HCT116 (cell line): Measurements from ENCODE around the gene CBFA2T3. TPM values are rescaled to one million over a fixed set of nuclear protein-coding genes. Genes with fewer than 3 reads are reported as not detected.

Experiments
- ATAC-seq: fragments of 200-7000 bp; cut with Tn5 transposase; 2 replicates; pipeline ENCODE4 v1.9.1; 2020; ENCODE audit warnings: mild to moderate bottlenecking, moderate library complexity
- BruUV-seq: library from RNA; stranded (reverse); fragments of 400-500 nt; replicated peaks from 2 replicates; lab custom pipeline; 2021; lab: Mats Ljungman, UMichigan
- CTCF ChIA-PET: fragments of 300-600 bp; sonication (Branson Sonifier 250); formaldehyde crosslinking; loops from one replicate; lab custom pipeline; 2021; ENCODE audit warnings: antibody characterized with exemption; lab: Charles Lee
- POLR2A ChIA-PET: fragments of 300-600, 350-600 bp; sonication (Branson Sonifier 250); formaldehyde crosslinking; loops from one replicate; lab custom pipeline; 2021; ENCODE audit warnings: antibody characterized with exemption; lab: Charles Lee
- RAD21 ChIA-PET, 2 experiments: fragments of 300-600 bp; sonication (Branson Sonifier 250); formaldehyde crosslinking; loops; one replicate each; lab custom pipeline; 2023; ENCODE audit warnings: low total read pairs in 2 of 2; ENCODE audit not compliant: uncharacterized antibody in 2 of 2, unreplicated experiment in 2 of 2, low non-redundant PET in 1 of 2; lab: Charles Lee
- DNase-seq: peaks from one replicate; pipeline ENCODE4 v3.0.0-alpha.2; 2010; ENCODE audit warnings: low read depth, low spot score
- H2AFZ ChIP-seq: fragments of 200-600 bp; shearing (Covaris generic), sonication (generic); 2 replicates; pipeline ENCODE4 v1.6.1; 2017; ENCODE audit warnings: low read depth, mixed run types, mixed read lengths, antibody characterized with exemption, low read length; ENCODE audit not compliant: poor library complexity, severe bottlenecking
- H3K27ac ChIP-seq: 2 replicates; pipeline ENCODE4 v1.5.1; 2012; ENCODE audit warnings: low read depth, low read length
- H3K27me3 ChIP-seq: fragments of 200-600 bp; sonication (generic); 2 replicates; pipeline ENCODE4 v1.6.1; 2016; ENCODE audit warnings: mixed run types, low read length, mixed read lengths; ENCODE audit not compliant: insufficient read depth
- H3K36me3 ChIP-seq, 2 experiments: fragments of 200-500 bp in 1 of 2; fragments of 200-600 bp in 1 of 2; sonication (Bioruptor generic) in 1 of 2; sonication (generic) in 1 of 2; 2 replicates each; pipeline versions ENCODE4 v1.5.1 to v1.6.1; 2014 to 2016; ENCODE audit warnings: low read length in 2 of 2, inconsistent platforms in 1 of 2, mixed read lengths in 1 of 2, mixed run types in 1 of 2; ENCODE audit not compliant: insufficient read depth in 2 of 2, control insufficient read depth in 1 of 2
- H3K4me1 ChIP-seq, 2 experiments: fragments of 200-600 bp in 1 of 2; sonication (generic) in 1 of 2; 2 replicates each; pipeline versions ENCODE4 v1.5.1 to v1.6.1; 2012 to 2017; ENCODE audit warnings: low read length in 2 of 2, inconsistent platforms in 1 of 2, mild to moderate bottlenecking in 1 of 2, mixed read lengths in 1 of 2, mixed run types in 1 of 2, moderate library complexity in 1 of 2; ENCODE audit not compliant: insufficient read depth in 2 of 2, control insufficient read depth in 1 of 2
- H3K4me2 ChIP-seq: fragments of 200-600 bp; sonication (generic); 2 replicates; pipeline ENCODE4 v1.6.1; 2017; ENCODE audit warnings: mixed run types, low read length, mixed read lengths
- H3K4me3 ChIP-seq, 2 experiments: fragments of 200-600 bp in 1 of 2; sonication (generic) in 1 of 2; replicated peaks in 1 of 2; 2 replicates each; pipeline ENCODE4 v1.5.1; 2011 to 2016; ENCODE audit warnings: low read length in 2 of 2, control low read depth in 1 of 2, low read depth in 1 of 2, mild to moderate bottlenecking in 1 of 2, mixed read lengths in 1 of 2, mixed run types in 1 of 2
- H3K79me2 ChIP-seq: fragments of 200-600 bp; sonication (generic); 2 replicates; pipeline ENCODE4 v1.6.1; 2017; ENCODE audit warnings: mild to moderate bottlenecking, mixed run types, low read length, moderate library complexity, mixed read lengths; ENCODE audit not compliant: insufficient read depth
- H3K9ac ChIP-seq: fragments of 200-600 bp; sonication (generic); 2 replicates; pipeline ENCODE4 v1.6.1; 2016; ENCODE audit warnings: low read length, mixed read lengths
- H3K9me2 ChIP-seq: fragments of 200-600 bp; sonication (generic), shearing (Covaris generic); 2 replicates; pipeline ENCODE4 v1.6.1; 2017; ENCODE audit warnings: mixed run types, mild to moderate bottlenecking, moderate library complexity; ENCODE audit not compliant: insufficient read depth
- H3K9me3 ChIP-seq, 2 experiments: fragments of 200-500 bp in 1 of 2; fragments of 200-600 bp in 1 of 2; sonication (Bioruptor generic) in 1 of 2; sonication (generic) in 1 of 2; 2 replicates each; pipeline ENCODE4 v1.6.1; 2014 to 2017; ENCODE audit warnings: low read length in 2 of 2, mixed read lengths in 2 of 2, inconsistent platforms in 1 of 2, low read depth in 1 of 2, mild to moderate bottlenecking in 1 of 2, mixed run types in 1 of 2, moderate library complexity in 1 of 2; ENCODE audit not compliant: control insufficient read depth in 1 of 2, insufficient read depth in 1 of 2
- H4K20me1 ChIP-seq: fragments of 200-600 bp; sonication (generic), shearing (Covaris generic); 2 replicates; pipeline ENCODE4 v1.6.1; 2017; ENCODE audit warnings: mixed run types, mild to moderate bottlenecking, moderate library complexity; ENCODE audit not compliant: insufficient read depth
- CEBPB ChIP-seq: IDR thresholded peaks from 2 replicates; pipeline ENCODE4 v1.6.1; 2012; ENCODE audit warnings: low read depth
- EGR1 ChIP-seq: IDR thresholded peaks from 2 replicates; pipeline ENCODE4 v1.6.1; 2012; ENCODE audit warnings: low read depth
- EZH2phosphoT487 ChIP-seq: fragments of 200-600 bp; IDR thresholded peaks from 2 replicates; pipeline ENCODE4 v1.6.1; 2018; ENCODE audit warnings: antibody characterized with exemption, borderline replicate concordance
- JUND ChIP-seq: IDR thresholded peaks from 2 replicates; pipeline ENCODE4 v1.6.1; 2012
- POLR2A ChIP-seq: IDR thresholded peaks from 2 replicates; pipeline ENCODE4 v1.7.0; 2011; ENCODE audit warnings: borderline replicate concordance; ENCODE audit not compliant: insufficient read depth, insufficient read length; ENCODE audit errors: extremely low read depth
- RAD21 ChIP-seq: IDR thresholded peaks from 2 replicates; pipeline ENCODE4 v1.6.1; 2012; ENCODE audit warnings: low read depth, mild to moderate bottlenecking
- SRF ChIP-seq: IDR thresholded peaks from 2 replicates; pipeline ENCODE4 v1.6.1; 2012; ENCODE audit warnings: low read depth
- TCF7L2 ChIP-seq: IDR thresholded peaks from 2 replicates; pipeline ENCODE4 v1.7.0; 2011; ENCODE audit warnings: borderline replicate concordance, inconsistent platforms; ENCODE audit not compliant: insufficient read depth, insufficient read length; ENCODE audit errors: extremely low read depth
- YY1 ChIP-seq: IDR thresholded peaks from 2 replicates; pipeline ENCODE4 v1.6.1; 2011; ENCODE audit warnings: low read length, low read depth, moderate library complexity, mild to moderate bottlenecking; ENCODE audit not compliant: insufficient replicate concordance; ENCODE audit errors: extremely low read depth
- ZFX ChIP-seq: fragments of 450-650 bp; IDR thresholded peaks from 2 replicates; pipeline ENCODE4 v1.6.1; 2017
- ZNF274 ChIP-seq: fragments of 200-500 bp; sonication (Bioruptor generic); IDR thresholded peaks from 2 replicates; pipeline ENCODE4 v1.6.1; 2014; ENCODE audit warnings: mild to moderate bottlenecking, low read depth, low read length, inconsistent platforms
- intact Hi-C: fragments of 100-400 bp; cut with micrococcal nuclease; formaldehyde crosslinking; loops from 2 replicates; pipeline ENCODE4 v1.10.0; 2022
- total RNA-seq: library from RNA; stranded (reverse); gene quantifications from one replicate; pipeline ENCODE4 v1.2.1, GENCODE V29; 2021; ENCODE audit not compliant: unreplicated experiment
- TF ChIP-seq, protein P1 (sequence below): IDR thresholded peaks from 2 replicates; pipeline ENCODE4 v1.6.1; 2012; ENCODE audit warnings: low read depth
- TF ChIP-seq, protein P2 (sequence below): IDR thresholded peaks from 2 replicates; pipeline ENCODE4 v1.6.1; 2011; ENCODE audit warnings: mild to moderate bottlenecking, low read length, moderate library complexity; ENCODE audit not compliant: insufficient replicate concordance; ENCODE audit errors: extremely low read depth
- TF ChIP-seq, protein P3 (sequence below): IDR thresholded peaks from 2 replicates; pipeline ENCODE4 v1.6.1; 2012

Gene CBFA2T3
- total RNA-seq, 1 experiment from 2014 or later = 19.1 TPM

DNA sequence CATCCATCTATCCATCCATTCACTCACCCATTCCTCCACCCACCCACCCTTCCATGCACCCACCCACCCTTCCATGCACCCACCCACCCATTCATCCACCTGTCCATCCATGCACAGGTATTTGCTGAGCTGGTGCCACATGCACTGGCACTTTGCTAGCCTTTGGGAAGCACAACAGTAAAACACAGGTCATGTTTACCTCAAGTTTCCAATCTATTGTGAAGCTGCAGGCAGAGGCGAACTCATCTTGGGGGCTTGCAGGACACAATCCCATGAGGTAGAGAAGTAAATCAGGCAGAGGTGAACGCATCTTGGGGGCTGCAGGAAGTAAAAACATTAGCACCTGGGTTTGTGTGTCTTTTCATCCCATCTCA lies 35.6 kb upstream of the CBFA2T3 start:
- RAD21 ChIA-PET = no interaction called here
- no peaks in the 10 kb centered on the region for H3K4me1 ChIP-seq
- BruUV-seq = no TSS peak
- POLR2A ChIA-PET = no interaction called here
- TF ChIP-seq EGR1 = no peak
- no peak for TF ChIP-seq TCF7L2
- no peak for TF ChIP-seq YY1
- TF ChIP-seq JUND = no peak
- TF ChIP-seq RAD21 = no peak
- TF ChIP-seq EZH2phosphoT487 = no peak
- TF ChIP-seq, protein P1, sequence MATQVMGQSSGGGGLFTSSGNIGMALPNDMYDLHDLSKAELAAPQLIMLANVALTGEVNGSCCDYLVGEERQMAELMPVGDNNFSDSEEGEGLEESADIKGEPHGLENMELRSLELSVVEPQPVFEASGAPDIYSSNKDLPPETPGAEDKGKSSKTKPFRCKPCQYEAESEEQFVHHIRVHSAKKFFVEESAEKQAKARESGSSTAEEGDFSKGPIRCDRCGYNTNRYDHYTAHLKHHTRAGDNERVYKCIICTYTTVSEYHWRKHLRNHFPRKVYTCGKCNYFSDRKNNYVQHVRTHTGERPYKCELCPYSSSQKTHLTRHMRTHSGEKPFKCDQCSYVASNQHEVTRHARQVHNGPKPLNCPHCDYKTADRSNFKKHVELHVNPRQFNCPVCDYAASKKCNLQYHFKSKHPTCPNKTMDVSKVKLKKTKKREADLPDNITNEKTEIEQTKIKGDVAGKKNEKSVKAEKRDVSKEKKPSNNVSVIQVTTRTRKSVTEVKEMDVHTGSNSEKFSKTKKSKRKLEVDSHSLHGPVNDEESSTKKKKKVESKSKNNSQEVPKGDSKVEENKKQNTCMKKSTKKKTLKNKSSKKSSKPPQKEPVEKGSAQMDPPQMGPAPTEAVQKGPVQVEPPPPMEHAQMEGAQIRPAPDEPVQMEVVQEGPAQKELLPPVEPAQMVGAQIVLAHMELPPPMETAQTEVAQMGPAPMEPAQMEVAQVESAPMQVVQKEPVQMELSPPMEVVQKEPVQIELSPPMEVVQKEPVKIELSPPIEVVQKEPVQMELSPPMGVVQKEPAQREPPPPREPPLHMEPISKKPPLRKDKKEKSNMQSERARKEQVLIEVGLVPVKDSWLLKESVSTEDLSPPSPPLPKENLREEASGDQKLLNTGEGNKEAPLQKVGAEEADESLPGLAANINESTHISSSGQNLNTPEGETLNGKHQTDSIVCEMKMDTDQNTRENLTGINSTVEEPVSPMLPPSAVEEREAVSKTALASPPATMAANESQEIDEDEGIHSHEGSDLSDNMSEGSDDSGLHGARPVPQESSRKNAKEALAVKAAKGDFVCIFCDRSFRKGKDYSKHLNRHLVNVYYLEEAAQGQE = no peak
- TF ChIP-seq SRF = no peak
- no peak for TF ChIP-seq CEBPB
- no peak for TF ChIP-seq POLR2A
- TF ChIP-seq, protein P2, sequence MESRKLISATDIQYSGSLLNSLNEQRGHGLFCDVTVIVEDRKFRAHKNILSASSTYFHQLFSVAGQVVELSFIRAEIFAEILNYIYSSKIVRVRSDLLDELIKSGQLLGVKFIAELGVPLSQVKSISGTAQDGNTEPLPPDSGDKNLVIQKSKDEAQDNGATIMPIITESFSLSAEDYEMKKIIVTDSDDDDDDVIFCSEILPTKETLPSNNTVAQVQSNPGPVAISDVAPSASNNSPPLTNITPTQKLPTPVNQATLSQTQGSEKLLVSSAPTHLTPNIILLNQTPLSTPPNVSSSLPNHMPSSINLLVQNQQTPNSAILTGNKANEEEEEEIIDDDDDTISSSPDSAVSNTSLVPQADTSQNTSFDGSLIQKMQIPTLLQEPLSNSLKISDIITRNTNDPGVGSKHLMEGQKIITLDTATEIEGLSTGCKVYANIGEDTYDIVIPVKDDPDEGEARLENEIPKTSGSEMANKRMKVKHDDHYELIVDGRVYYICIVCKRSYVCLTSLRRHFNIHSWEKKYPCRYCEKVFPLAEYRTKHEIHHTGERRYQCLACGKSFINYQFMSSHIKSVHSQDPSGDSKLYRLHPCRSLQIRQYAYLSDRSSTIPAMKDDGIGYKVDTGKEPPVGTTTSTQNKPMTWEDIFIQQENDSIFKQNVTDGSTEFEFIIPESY = no peak
- TF ChIP-seq, protein P3, sequence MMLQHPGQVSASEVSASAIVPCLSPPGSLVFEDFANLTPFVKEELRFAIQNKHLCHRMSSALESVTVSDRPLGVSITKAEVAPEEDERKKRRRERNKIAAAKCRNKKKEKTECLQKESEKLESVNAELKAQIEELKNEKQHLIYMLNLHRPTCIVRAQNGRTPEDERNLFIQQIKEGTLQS = no peak
- no peak for TF ChIP-seq ZFX
- TF ChIP-seq ZNF274 = no peak
- TF ChIP-seq, all 23 proteins: peak for 0
- Histone ChIP-seq H3K9ac (no peak overlapping the region), H3K4me2 (no peak overlapping the region), H3K36me3 (no peaks in the 10 kb centered on the region), H2AFZ (no peak overlapping the region), H3K4me3 (no peak overlapping the region), H3K27me3 (peaks cover 15% of the 10 kb centered on the region), H3K27ac (no peak overlapping the region), H3K9me3 (peaks cover 0 to 9% of the 10 kb centered on the region in 2 experiments; a peak in 2 of 4 replicates), H4K20me1 (no peaks in the 10 kb centered on the region), H3K79me2 (no peaks in the 10 kb centered on the region), H3K9me2 (no peaks in the 10 kb centered on the region)
- CTCF ChIA-PET = no interaction called here
- no peak for ATAC-seq
- intact Hi-C loops = no loop called here
- no peak for DNase-seq
